GM19324 (cell line): ENCODE measurements around the gene RHBDL1.

Experiments used
- ATAC-seq: cut with Tn5 transposase; IDR thresholded peaks from one replicate; pipeline ENCODE4 v1.9.1; 2021; ENCODE audit warnings: mild to moderate bottlenecking, moderate library complexity; ENCODE audit not compliant: unreplicated experiment, low FRiP score

The RHBDL1 gene

GRCh38 chr16:652454-653305 lies 22.8 kb upstream of the RHBDL1 start:
- ATAC-seq = no peak

GRCh38 chr16:654034-654433 lies 21.4 kb upstream of the RHBDL1 start:
- ATAC-seq = no peak

DNA sequence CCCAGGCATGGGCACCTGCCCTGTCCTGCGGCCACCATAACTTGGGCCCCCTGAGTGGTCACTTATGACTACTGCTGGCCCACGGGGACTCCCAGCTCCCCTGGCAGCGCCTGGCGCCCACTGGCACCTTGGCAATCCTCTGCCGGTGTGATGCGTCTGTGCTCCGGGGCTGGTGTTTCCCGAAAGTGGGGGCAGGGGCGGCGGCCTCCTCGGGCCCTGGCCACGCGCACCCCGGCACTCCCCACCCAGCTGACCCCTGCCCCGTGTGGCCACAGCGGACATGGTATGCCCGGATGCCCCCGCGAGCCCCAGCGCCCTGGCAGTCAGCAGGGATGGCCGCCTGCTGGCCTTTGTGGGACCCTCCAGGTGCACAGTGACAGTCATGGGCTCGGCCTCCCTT lies 18.0 kb upstream of the RHBDL1 start:
- no peak for ATAC-seq

- ATAC-seq = no peak
Measured at GRCh38 chr16:658679-659571, 16.5 kb upstream of the RHBDL1 start.

- ATAC-seq = no peak
Measured at GRCh38 chr16:659618-660017, 15.9 kb upstream of the RHBDL1 start.

DNA sequence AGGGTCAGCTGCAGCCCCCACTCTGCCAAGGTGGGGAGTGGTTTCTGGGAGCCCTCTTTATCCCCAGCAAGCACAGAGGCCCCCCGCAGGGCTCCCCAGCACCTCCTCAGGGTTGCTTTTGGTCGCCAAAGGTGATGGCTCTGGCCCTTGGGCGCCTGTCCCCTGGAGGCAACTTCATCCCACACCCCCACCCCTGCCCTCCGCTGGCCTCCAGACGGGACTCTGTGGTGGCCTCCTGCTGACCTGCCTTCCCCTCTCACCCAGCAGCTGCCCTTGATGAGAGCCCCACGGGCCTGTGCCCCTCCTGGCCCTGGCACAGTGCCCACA lies 15.4 kb upstream of the RHBDL1 start:
- no peak for ATAC-seq

DNA sequence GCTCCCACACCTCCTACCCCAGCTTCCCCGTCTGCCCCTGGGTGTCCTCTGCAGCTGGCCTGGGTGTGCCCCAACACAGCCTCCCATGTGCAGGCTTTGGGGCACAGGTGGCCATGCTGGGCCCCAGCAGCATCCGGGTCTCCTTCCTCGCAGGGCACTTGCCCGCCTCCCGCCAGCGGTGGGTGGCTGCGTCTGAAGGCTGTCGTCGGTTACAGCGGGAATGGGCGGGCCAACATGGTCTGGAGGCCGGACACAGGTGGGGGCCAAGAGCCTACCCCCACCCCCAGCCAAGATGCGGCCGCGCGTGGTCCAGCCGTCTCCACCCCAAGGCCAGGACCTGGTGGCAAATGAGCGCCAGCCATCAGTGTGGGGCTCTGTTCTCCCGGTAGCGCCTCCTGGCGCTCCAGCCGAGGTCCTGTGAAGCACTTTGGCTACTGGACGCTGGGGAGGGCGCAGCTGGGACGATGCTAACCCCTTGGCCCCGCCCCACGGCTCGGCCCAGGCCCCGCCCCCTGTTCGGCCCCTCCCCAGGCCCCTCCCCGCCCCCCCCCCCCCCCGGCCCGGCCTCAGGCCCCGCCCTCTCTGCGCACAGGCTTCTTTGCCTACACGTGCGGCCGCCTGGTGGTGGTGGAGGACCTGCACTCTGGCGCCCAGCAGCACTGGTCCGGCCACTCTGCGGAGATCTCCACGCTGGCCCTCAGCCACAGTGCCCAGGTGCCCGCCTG lies 14.8 kb upstream of the RHBDL1 start:
- ATAC-seq = no peak

- no peak for ATAC-seq
Measured at GRCh38 chr16:661184-661821, 14.2 kb upstream of the RHBDL1 start.

DNA sequence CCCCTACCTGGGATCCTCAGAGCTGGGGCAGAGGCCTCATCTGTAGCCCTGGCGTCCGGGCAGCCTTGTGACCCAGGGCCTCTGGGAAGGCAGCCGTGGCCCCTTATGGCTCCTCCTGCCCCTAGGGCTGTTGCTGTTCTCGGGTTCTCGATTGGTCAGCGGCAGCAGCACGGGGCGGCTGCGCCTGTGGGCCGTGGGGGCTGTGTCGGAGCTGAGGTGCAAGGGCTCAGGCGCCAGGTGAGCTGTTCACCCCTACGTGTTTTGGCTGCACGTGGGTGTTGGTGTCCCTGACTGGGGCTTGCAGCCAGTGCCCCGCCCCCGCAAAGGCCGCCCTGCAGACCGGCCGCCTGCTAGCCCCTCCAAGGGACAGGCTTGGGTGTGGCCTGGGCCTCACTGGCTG lies 13.4 kb upstream of the RHBDL1 start:
- ATAC-seq = no peak

- ATAC-seq = no peak
Measured at GRCh38 chr16:662597-662996, 12.9 kb upstream of the RHBDL1 start.

DNA sequence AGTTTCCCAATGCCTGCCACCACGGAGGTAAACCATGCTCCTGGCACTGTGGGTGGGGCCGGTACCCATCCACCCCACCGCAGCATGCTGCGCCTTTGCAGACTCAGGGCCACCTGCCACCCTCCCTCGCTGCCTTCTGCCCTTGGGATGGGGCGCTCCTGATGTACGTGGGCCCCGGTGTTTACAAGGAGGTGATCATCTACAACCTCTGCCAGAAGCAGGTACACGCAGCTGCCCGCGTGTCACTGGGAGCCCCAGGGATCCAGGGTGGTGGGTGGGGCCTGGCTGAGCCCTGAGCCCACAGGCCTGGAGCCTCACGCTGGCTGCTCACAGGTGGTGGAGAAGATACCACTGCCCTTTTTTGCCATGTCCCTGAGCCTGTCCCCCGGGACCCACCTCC lies 8.9 kb upstream of the RHBDL1 start:
- ATAC-seq = no peak

- ATAC-seq = no peak
Measured at GRCh38 chr16:667113-667779, 8.2 kb upstream of the RHBDL1 start.

DNA sequence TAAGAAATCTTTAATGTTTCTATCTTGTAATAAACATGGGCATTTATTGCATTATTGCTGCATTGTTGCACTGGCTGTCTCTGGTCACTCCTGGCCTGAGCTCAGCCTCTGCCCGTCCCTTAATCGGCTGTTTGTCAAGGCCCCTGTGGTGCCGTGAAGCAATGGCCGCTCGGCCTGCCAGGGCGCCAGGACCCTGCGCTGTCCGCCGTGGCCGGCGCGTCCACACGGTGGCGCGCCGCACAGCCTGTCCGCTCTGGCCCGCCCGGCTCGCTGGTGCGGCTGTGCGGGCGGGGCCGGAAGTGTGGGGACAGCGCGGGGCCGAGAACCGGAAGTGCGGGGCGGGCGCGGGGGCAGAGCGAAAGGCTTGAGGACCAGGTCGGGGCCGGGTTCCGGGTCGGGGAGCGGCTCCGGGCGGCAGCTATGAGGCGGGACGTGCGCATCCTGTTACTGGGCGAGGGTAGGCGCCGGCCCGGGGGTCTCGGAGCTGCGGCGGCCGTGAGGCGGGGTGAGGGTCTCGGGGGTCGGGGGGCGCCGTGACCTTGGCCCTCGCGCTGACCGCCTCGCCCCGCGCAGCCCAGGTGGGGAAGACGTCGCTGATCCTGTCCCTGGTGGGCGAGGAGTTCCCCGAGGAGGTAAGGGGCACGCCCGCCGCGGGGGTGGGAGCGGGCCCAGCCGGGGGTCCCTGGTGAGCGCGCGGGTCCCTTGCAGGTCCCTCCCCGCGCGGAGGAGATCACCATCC lies 7.5 kb upstream of the RHBDL1 start, which contains the start of gene RHOT2:
RHOT2 (plus strand) TSS at position 353 of the 739 bp plus-strand sequence; CDS start at position 421, 68 bp downstream.
- ATAC-seq = peak; percentile 82

DNA sequence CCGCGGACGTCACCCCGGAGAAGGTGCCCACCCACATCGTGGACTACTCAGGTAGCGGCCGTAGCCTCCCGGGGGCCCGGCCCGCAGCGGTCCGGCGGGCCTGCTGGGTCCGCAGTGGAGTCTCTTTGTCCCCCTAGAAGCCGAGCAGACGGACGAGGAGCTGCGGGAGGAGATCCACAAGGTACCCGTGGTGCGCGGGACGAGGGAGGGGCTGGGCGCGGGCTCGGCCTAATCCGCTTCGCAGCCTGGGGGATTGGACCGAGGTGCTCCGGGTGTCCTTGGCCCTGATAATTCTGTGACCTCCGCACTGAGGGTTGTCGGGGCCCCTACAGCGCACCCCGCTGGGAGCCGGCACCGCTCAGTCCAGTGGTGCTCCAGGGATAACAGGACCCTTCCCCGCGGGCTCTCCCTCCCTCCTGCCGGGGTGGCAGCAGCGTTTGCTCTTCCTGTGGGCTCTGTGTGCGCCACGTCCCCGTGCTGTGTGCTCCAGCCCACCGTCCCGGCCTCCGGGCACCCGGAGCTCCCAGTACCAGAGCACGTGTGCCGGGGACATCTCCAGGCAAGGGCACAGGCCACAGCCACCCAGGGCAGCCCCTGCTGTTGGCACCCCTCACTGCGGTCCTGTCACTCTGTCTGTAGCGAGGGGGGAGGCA lies 6.8 kb upstream of the RHBDL1 start:
- ATAC-seq = peak; percentile 12

- ATAC-seq = no peak
Measured at GRCh38 chr16:669666-670065, 5.8 kb upstream of the RHBDL1 start.

DNA sequence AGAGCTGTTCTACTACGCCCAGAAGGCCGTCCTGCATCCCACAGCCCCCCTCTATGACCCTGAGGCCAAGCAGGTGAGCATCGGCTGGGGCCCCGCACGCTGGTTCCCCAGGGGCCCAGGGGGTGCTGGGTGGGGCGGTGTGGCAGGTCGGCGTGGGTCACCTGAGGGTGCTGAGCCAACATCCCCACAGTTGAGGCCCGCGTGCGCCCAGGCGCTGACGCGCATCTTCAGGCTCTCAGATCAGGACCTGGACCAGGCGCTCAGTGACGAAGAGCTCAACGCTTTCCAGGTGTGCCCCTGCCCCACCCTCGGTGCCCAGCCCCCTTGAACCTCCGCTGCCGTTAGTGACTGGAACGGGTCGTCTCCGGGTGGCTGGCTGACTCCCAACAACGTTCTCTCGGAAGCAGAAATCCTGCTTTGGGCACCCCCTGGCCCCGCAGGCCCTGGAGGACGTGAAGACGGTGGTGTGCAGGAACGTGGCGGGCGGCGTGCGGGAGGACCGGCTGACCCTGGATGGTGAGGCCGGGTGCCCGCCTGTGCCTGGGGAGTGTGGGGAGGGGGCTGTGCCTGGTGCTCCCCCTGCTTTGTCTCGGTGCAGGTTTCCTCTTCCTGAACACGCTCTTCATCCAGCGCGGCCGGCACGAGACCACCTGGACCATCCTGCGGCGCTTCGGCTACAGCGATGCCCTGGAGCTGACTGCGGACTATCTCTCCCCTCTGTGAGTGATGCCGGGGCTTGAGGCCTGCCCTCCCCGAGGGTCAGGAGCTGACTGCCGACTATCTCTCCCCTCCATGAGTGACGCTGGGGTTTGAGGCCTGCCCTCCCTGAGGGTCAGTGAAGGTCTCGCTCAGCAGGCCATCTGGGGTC lies 4.8 kb upstream of the RHBDL1 start:
- ATAC-seq = no peak

GRCh38 chr16:671353-672131 lies 3.9 kb upstream of the RHBDL1 start:
- no peak for ATAC-seq
